ENCODE results near the gene ACVR1B.
A peak's percentile ranks its signal among the peaks of the same experiment; 100 is the strongest.

Gene ACVR1B

GRCh38 chr12:51951199-51951842, at the start of gene ACVR1B:
ACVR1B (plus strand) TSS chr12:51951699; CDS start chr12:51951744, 45 bp downstream.
- peak; percentile 77 to 84 for DNase-seq

- DNase-seq = no peak
Measured at GRCh38 chr12:51901881-51902280, 49.6 kb upstream of the ACVR1B start.

- no peak for DNase-seq
Measured at GRCh38 chr12:51904951-51905470, 46.5 kb upstream of the ACVR1B start.

- DNase-seq = no peak
Measured at GRCh38 chr12:51905471-51906429, 45.7 kb upstream of the ACVR1B start.

GRCh38 chr12:51906430-51907082, 44.9 kb upstream of the ACVR1B start:
- DNase-seq = no peak

GRCh38 chr12:51907083-51907855, 44.2 kb upstream of the ACVR1B start, which contains the start of gene ACVRL1:
ACVRL1 (plus strand) TSS chr12:51907504; CDS start chr12:51912475, 4,971 bp downstream.
- DNase-seq = no peak

GRCh38 chr12:51907856-51908425, 43.6 kb upstream of the ACVR1B start:
- no peak for DNase-seq

- DNase-seq = no peak
Measured at GRCh38 chr12:51908876-51909592, 42.5 kb upstream of the ACVR1B start.

- DNase-seq = no peak
Measured at GRCh38 chr12:51910168-51910567, 41.3 kb upstream of the ACVR1B start.

GRCh38 chr12:51910691-51911090, 40.8 kb upstream of the ACVR1B start:
- DNase-seq = no peak

GRCh38 chr12:51911307-51911706, 40.2 kb upstream of the ACVR1B start:
- DNase-seq = no peak

- DNase-seq = no peak
Measured at GRCh38 chr12:51911788-51912711, 39.4 kb upstream of the ACVR1B start.

- DNase-seq = no peak
Measured at GRCh38 chr12:51913071-51914033, 38.1 kb upstream of the ACVR1B start.

GRCh38 chr12:51914034-51914923, 37.2 kb upstream of the ACVR1B start:
- DNase-seq = no peak

GRCh38 chr12:51915003-51915625, 36.4 kb upstream of the ACVR1B start:
- no peak for DNase-seq

- DNase-seq = no peak
Measured at GRCh38 chr12:51915951-51916350, 35.5 kb upstream of the ACVR1B start.

GRCh38 chr12:51917041-51917590, 34.4 kb upstream of the ACVR1B start:
- no peak for DNase-seq

Measured in SHP77 (cell line).